Neural cell (in vitro differentiated cells): ENCODE data around the gene FHIT. TPM values are rescaled to one million over a fixed set of nuclear protein-coding genes. Genes with fewer than 3 reads are reported as not detected.

Source experiments
- H2AFZ ChIP-seq: fragments of 200-600, 300-800 bp; sonication (generic), shearing (Covaris generic); 2 replicates; pipeline ENCODE4 v1.6.0; 2014; ENCODE audit warnings: low read depth, mild to moderate bottlenecking, antibody characterized with exemption, low read length, moderate library complexity
- H3F3A ChIP-seq: fragments of 200-600 bp; shearing (Covaris generic); 2 replicates; pipeline ENCODE4 v1.6.1; 2016; ENCODE audit warnings: mild to moderate bottlenecking, moderate library complexity, mixed read lengths, antibody characterized with exemption, low read length; ENCODE audit not compliant: insufficient read depth, poor library complexity, severe bottlenecking
- H3K27ac ChIP-seq: fragments of 200-600, 300-800 bp; sonication (generic), shearing (Covaris generic); 2 replicates; pipeline ENCODE4 v1.5.1; 2014; ENCODE audit warnings: mild to moderate bottlenecking, low read length, moderate library complexity
- H3K27me3 ChIP-seq: fragments of 300-800, 200-600 bp; sonication (generic), shearing (Covaris generic); 2 replicates; pipeline ENCODE4 v1.6.0; 2014; ENCODE audit warnings: mild to moderate bottlenecking, low read depth, low read length, moderate library complexity; ENCODE audit not compliant: insufficient read depth
- H3K36me3 ChIP-seq: fragments of 300-800, 200-600 bp; sonication (generic), shearing (Covaris generic); 2 replicates; pipeline ENCODE4 v1.5.1; 2014; ENCODE audit warnings: mild to moderate bottlenecking, antibody characterized with exemption, low read length, moderate library complexity; ENCODE audit not compliant: insufficient read depth
- H3K4me2 ChIP-seq: fragments of 300-800, 200-600 bp; sonication (generic), shearing (Covaris generic); 2 replicates; pipeline ENCODE4 v1.6.0; 2014; ENCODE audit warnings: mild to moderate bottlenecking, low read length
- H3K4me3 ChIP-seq: fragments of 300-800, 200-600 bp; sonication (generic), shearing (Covaris generic); 2 replicates; pipeline ENCODE4 v1.5.1; 2014; ENCODE audit warnings: mild to moderate bottlenecking, low read length, moderate library complexity
- H3K79me2 ChIP-seq: fragments of 200-600 bp; shearing (Covaris generic); replicated peaks from 2 replicates; pipeline ENCODE4 v1.6.0; 2014; ENCODE audit warnings: mild to moderate bottlenecking, low read length, moderate library complexity; ENCODE audit not compliant: insufficient read depth
- H3K9ac ChIP-seq: fragments of 300-800, 200-600 bp; sonication (generic), shearing (Covaris generic); 2 replicates; pipeline ENCODE4 v1.6.1; 2016; ENCODE audit warnings: mild to moderate bottlenecking, low read length, mixed read lengths
- H3K9me2 ChIP-seq: fragments of 200-600 bp; shearing (Covaris generic); 2 replicates; pipeline ENCODE4 v1.6.1; 2016; ENCODE audit warnings: mild to moderate bottlenecking, low read length, mixed read lengths; ENCODE audit not compliant: insufficient read depth
- H3K9me3 ChIP-seq: fragments of 200-600, 300-800 bp; sonication (generic), shearing (Covaris generic); 2 replicates; pipeline ENCODE4 v1.6.1; 2016; ENCODE audit warnings: mild to moderate bottlenecking, mixed run types, low read length, moderate library complexity, mixed read lengths
- H4K20me1 ChIP-seq: fragments of 200-600 bp; shearing (Covaris generic); 2 replicates; pipeline ENCODE4 v1.6.1; 2016; ENCODE audit warnings: mild to moderate bottlenecking, mixed run types; ENCODE audit not compliant: insufficient read depth
- EP300 ChIP-seq: fragments of 450-650 bp; conservative IDR thresholded peaks from 2 replicates; pipeline ENCODE4 v1.6.1; 2014; ENCODE audit warnings: antibody characterized with exemption, mild to moderate bottlenecking, moderate library complexity; ENCODE audit not compliant: poor library complexity, severe bottlenecking
- EZH2 ChIP-seq: fragments of 200-600, 300-800 bp; shearing (Covaris generic), sonication (generic); IDR thresholded peaks from 2 replicates; pipeline ENCODE4 v1.6.1; 2014; ENCODE audit warnings: antibody characterized with exemption, low read length, borderline replicate concordance, mild to moderate bottlenecking; ENCODE audit not compliant: insufficient read depth, poor library complexity, severe bottlenecking
- MXI1 ChIP-seq: fragments of 450-650 bp; conservative IDR thresholded peaks from 2 replicates; pipeline ENCODE4 v1.6.1; 2014; ENCODE audit warnings: antibody characterized with exemption, mild to moderate bottlenecking; ENCODE audit not compliant: poor library complexity, severe bottlenecking
- POLR2AphosphoS5 ChIP-seq: IDR thresholded peaks from 2 replicates; pipeline ENCODE4 v1.6.1; 2012
- RAD21 ChIP-seq: fragments of 450-650 bp; conservative IDR thresholded peaks from 2 replicates; pipeline ENCODE4 v1.6.1; 2014; ENCODE audit warnings: antibody characterized with exemption, mild to moderate bottlenecking, moderate library complexity
- SMC3 ChIP-seq: fragments of 450-650 bp; conservative IDR thresholded peaks from 2 replicates; pipeline ENCODE4 v1.6.1; 2014; ENCODE audit warnings: antibody characterized with exemption, mild to moderate bottlenecking, moderate library complexity; ENCODE audit not compliant: poor library complexity
- TAF1 ChIP-seq: IDR thresholded peaks from 2 replicates; pipeline ENCODE4 v1.6.1; 2012; ENCODE audit warnings: low read depth
- polyA plus RNA-seq: library from polyadenylated mRNA; depleted of rRNA; stranded (reverse); fragments of >200 nt; gene quantifications from 2 replicates; pipeline ENCODE4 v1.2.3, GENCODE V29; 2014
- TF ChIP-seq, protein P1 (sequence below): IDR thresholded peaks from 2 replicates; pipeline ENCODE4 v1.6.1; 2012; ENCODE audit warnings: borderline replicate concordance
- TF ChIP-seq, protein P2 (sequence below): fragments of 450-650 bp; IDR thresholded peaks from 2 replicates; pipeline ENCODE4 v1.5.1; 2014; ENCODE audit warnings: antibody characterized with exemption, mild to moderate bottlenecking, moderate library complexity; ENCODE audit not compliant: poor library complexity, severe bottlenecking

Gene FHIT
- polyA plus RNA-seq, 1 donor from 2014 or later: not detected

DNA sequence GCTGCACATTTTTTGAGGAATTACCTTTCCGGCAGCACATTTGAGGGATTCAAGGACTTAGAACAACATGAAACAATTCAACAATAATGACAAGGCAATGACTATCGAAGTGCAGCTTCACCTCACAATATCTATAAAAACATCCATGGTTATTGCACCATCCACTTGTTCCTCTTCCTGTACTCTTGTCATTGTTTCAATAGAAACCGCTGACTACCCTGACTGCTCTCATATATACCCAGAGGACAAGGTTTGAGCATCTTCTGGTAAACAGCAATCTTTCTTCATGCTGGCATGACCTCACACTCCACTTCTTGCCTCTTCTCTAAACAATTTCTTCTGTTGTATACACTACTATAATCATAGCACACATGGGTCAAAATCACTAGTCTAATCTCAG, 864.9 kb downstream of the FHIT start:
- H3K36me3 ChIP-seq: no peaks in the 10 kb centered on the region
- no peaks in the 10 kb centered on the region for H3K27me3 ChIP-seq
- H3K27ac ChIP-seq: no peak overlapping the region
- H3K79me2 ChIP-seq: no peaks in the 10 kb centered on the region
- H4K20me1 ChIP-seq: no peaks in the 10 kb centered on the region
- no peaks in the 10 kb centered on the region for H3K9me2 ChIP-seq
- no peak overlapping the region for H2AFZ ChIP-seq
- H3K9me3 ChIP-seq: no peaks in the 10 kb centered on the region
- H3K9ac ChIP-seq: no peak overlapping the region
- H3K4me2 ChIP-seq: no peak overlapping the region
- H3K4me3 ChIP-seq: no peak overlapping the region
- H3F3A ChIP-seq: no peaks in the 10 kb centered on the region
- no peak for TF ChIP-seq EZH2
- TF ChIP-seq TAF1: no peak
- TF ChIP-seq RAD21: no peak
- TF ChIP-seq POLR2AphosphoS5: no peak
- no peak for TF ChIP-seq EP300
- no peak for TF ChIP-seq SMC3
- TF ChIP-seq, protein P1, sequence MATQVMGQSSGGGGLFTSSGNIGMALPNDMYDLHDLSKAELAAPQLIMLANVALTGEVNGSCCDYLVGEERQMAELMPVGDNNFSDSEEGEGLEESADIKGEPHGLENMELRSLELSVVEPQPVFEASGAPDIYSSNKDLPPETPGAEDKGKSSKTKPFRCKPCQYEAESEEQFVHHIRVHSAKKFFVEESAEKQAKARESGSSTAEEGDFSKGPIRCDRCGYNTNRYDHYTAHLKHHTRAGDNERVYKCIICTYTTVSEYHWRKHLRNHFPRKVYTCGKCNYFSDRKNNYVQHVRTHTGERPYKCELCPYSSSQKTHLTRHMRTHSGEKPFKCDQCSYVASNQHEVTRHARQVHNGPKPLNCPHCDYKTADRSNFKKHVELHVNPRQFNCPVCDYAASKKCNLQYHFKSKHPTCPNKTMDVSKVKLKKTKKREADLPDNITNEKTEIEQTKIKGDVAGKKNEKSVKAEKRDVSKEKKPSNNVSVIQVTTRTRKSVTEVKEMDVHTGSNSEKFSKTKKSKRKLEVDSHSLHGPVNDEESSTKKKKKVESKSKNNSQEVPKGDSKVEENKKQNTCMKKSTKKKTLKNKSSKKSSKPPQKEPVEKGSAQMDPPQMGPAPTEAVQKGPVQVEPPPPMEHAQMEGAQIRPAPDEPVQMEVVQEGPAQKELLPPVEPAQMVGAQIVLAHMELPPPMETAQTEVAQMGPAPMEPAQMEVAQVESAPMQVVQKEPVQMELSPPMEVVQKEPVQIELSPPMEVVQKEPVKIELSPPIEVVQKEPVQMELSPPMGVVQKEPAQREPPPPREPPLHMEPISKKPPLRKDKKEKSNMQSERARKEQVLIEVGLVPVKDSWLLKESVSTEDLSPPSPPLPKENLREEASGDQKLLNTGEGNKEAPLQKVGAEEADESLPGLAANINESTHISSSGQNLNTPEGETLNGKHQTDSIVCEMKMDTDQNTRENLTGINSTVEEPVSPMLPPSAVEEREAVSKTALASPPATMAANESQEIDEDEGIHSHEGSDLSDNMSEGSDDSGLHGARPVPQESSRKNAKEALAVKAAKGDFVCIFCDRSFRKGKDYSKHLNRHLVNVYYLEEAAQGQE: no peak
- TF ChIP-seq MXI1: no peak
- TF ChIP-seq, protein P2, sequence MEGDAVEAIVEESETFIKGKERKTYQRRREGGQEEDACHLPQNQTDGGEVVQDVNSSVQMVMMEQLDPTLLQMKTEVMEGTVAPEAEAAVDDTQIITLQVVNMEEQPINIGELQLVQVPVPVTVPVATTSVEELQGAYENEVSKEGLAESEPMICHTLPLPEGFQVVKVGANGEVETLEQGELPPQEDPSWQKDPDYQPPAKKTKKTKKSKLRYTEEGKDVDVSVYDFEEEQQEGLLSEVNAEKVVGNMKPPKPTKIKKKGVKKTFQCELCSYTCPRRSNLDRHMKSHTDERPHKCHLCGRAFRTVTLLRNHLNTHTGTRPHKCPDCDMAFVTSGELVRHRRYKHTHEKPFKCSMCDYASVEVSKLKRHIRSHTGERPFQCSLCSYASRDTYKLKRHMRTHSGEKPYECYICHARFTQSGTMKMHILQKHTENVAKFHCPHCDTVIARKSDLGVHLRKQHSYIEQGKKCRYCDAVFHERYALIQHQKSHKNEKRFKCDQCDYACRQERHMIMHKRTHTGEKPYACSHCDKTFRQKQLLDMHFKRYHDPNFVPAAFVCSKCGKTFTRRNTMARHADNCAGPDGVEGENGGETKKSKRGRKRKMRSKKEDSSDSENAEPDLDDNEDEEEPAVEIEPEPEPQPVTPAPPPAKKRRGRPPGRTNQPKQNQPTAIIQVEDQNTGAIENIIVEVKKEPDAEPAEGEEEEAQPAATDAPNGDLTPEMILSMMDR: no peak

DNA sequence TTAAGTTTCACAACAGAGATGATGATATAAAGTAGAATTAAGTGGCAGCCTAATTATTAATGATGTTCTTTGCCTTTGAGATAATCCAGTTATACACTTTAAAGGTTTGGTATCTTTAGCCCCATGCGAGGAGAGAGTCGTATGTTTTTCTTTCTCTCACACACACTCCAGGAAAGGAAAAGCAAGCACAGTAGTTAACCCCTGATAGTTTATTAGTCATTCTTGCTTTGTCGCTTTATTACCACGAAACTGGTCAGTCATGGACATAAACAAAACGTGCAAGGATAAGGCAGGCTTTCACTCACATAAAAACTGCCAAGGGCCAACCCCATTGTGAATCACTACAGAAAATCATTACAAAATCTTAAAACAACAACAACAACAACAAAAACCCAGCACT, 866.9 kb downstream of the FHIT start:
- no peaks in the 10 kb centered on the region for H3K9me3 ChIP-seq
- no peaks in the 10 kb centered on the region for H3K27me3 ChIP-seq
- H3K4me2 ChIP-seq: no peak overlapping the region
- TF ChIP-seq TAF1 (no peak), SMC3 (no peak), EP300 (no peak), EZH2 (no peak), MXI1 (no peak)
- TF ChIP-seq, protein P2: no peak
- TF ChIP-seq, protein P1: no peak
- no peak overlapping the region for H2AFZ ChIP-seq
- no peaks in the 10 kb centered on the region for H3K79me2 ChIP-seq
- no peaks in the 10 kb centered on the region for H4K20me1 ChIP-seq
- no peaks in the 10 kb centered on the region for H3K9me2 ChIP-seq
- H3K4me3 ChIP-seq: no peak overlapping the region
- no peaks in the 10 kb centered on the region for H3K36me3 ChIP-seq
- H3F3A ChIP-seq: no peaks in the 10 kb centered on the region
- no peak overlapping the region for H3K9ac ChIP-seq
- H3K27ac ChIP-seq: no peak overlapping the region
